Fibroblast of pulmonary artery (primary cell): ENCODE measurements around the gene ZGPAT.

ENCODE experiments used
- DNase-seq: peaks from one replicate; pipeline ENCODE4 v3.0.0-alpha.2; 2010; ENCODE audit warnings: low read depth
- H3K4me3 ChIP-seq: replicated peaks from 2 replicates; pipeline ENCODE4 v1.5.1; 2011; ENCODE audit warnings: low read depth, mild to moderate bottlenecking, control low read depth, low read length, moderate library complexity
- TF ChIP-seq, protein P1 (sequence below): IDR thresholded peaks from 2 replicates; pipeline ENCODE4 v1.5.1; 2011; ENCODE audit warnings: mild to moderate bottlenecking, control low read depth, low read length, inconsistent platforms; ENCODE audit errors: missing control alignments

Gene ZGPAT

GRCh38 chr20:63661959-63662812 is 45.7 kb upstream of the ZGPAT start:
- DNase-seq: no peak
- TF ChIP-seq, protein P1, sequence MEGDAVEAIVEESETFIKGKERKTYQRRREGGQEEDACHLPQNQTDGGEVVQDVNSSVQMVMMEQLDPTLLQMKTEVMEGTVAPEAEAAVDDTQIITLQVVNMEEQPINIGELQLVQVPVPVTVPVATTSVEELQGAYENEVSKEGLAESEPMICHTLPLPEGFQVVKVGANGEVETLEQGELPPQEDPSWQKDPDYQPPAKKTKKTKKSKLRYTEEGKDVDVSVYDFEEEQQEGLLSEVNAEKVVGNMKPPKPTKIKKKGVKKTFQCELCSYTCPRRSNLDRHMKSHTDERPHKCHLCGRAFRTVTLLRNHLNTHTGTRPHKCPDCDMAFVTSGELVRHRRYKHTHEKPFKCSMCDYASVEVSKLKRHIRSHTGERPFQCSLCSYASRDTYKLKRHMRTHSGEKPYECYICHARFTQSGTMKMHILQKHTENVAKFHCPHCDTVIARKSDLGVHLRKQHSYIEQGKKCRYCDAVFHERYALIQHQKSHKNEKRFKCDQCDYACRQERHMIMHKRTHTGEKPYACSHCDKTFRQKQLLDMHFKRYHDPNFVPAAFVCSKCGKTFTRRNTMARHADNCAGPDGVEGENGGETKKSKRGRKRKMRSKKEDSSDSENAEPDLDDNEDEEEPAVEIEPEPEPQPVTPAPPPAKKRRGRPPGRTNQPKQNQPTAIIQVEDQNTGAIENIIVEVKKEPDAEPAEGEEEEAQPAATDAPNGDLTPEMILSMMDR: no peak
- no peak overlapping the region for H3K4me3 ChIP-seq

GRCh38 chr20:63662813-63663189 is 45.0 kb upstream of the ZGPAT start:
- no peak overlapping the region for H3K4me3 ChIP-seq
- TF ChIP-seq, protein P1: no peak
- DNase-seq: no peak

DNA sequence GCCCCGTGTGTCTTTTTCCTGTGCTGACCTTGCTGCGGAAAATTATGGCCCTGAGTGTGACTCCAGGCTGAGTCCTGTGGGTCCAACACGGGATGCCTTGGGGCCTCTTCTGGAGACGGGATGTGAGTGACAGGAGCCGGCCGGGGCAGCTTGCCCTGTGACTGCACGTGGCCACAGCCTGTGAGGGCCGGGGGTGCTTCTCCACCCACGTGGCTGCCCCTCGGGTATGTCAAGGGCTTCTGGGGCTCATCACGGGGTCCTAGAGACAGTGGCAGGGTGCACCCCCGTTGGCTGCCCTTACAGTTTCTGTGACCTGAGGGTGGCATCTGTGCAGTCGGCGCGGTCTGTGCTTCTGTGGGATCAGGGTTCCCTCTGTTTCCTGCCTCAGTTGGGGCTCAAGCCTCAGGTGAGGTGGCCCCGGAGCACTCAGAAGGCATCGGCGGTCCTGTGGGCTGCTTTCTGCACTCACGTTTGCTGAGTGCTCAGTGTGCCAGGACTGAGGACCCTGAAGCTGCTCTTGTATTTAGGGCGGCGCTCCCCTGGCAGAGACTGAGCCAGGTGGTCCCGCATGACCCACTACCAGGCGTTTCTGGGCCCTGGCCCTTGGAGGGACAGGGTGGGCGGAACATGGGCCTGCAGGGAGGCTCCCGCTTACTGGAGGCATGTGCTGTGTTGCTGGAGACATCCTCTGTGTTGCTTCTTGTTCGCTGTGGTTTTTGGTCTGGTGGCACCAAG is 44.3 kb upstream of the ZGPAT start:
- TF ChIP-seq, protein P1: no peak
- no peak for DNase-seq
- H3K4me3 ChIP-seq: no peak overlapping the region

DNA sequence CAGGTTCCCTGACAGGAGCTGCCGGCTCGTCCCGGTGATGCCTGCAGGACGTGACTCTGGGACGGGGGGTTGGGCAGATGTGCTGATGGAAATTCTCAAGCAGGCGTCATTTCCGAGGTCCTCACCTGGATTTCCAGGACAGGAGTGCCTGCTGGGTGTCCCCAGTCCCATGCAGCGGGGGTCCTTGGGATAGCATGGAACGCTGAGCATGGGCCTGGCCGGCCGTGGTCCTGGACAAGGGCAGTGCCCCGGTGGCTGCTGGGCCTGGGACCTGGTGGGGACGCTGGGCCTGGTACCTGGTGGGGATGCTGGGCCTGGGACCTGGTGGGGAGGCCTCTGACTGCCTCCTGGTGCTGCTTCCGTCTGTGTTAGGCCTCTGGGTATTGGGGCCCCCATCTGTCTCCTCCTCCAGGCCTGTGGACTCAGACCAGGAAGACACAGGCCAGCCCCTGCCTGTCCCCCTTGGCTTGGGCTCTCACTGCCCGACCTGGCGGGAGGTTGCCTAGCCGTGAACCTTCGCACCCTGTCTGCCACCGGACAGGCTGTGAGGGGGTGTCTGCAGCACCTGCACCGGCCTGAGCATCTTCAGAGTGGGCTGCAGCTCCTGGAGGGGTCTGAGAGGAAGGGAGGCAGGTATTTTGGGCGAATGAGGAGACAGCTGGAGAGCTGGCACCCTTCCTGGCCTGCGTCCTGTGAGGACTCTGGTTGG is 43.5 kb upstream of the ZGPAT start:
- DNase-seq: no peak
- TF ChIP-seq, protein P1: no peak
- H3K4me3 ChIP-seq: no peak overlapping the region

DNA sequence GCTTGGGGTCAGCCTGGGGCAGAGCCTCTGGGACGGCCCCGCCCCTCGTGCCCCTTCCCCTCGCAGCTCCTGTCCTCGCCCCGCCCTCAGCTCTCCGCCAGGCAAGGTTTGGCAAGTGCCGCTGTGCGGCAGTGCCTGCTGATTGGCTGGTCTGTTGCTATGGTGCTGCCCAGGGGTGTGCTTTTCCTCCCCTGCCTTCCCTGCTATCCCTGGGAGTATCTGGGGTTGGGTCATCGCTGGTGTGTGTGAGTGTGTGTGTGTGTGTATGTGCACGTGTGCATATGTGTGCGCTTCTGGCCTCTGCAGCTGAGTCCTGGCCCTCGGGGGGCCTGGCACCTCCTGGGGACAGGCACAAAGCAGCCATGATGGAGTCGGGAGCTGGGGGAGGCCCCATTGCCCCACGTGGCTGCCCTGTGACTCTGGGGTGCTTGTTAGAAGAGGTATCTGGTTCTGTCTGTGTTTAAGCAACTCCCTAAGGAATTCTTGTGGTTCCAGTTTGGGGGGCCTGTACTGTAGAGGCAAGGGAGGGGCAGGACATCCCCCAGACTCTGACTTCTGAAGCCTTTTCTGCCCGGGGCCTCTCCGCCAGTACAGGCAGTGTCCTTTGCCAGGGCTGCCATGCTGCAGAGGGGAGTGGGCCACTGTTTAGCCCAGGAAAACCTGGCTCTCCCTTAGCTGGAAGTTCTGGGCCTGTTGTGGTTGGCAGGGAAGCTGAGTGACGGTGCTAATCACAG is 42.8 kb upstream of the ZGPAT start:
- TF ChIP-seq, protein P1: no peak
- peak; percentile 42 for DNase-seq
- H3K4me3 ChIP-seq: no peak overlapping the region

GRCh38 chr20:63665708-63666107 is 42.1 kb upstream of the ZGPAT start:
- no peak overlapping the region for H3K4me3 ChIP-seq
- TF ChIP-seq, protein P1: no peak

More at GRCh38 chr20:63665708-63666107, 42.1 kb upstream of the ZGPAT start:
- DNase-seq: no peak
